Testis (tissue), 2 donors: ENCODE results near the gene GFPT1.

Source experiments
- CTCF ChIP-seq, 3 experiments: fragments of 450-650 bp in 2 of 3; fragments of 200-600 bp in 1 of 3; sonication (generic) in 1 of 3; IDR thresholded peaks; one replicate each; pipeline ENCODE4 v1.5.1; 2016 to 2019; ENCODE audit warnings: antibody characterized with exemption in 3 of 3, mild to moderate bottlenecking in 2 of 3, moderate library complexity in 1 of 3
- POLR2A ChIP-seq: fragments of 450-650 bp; IDR thresholded peaks from one replicate; pipeline ENCODE4 v1.6.1; 2017; ENCODE audit warnings: antibody characterized with exemption, mild to moderate bottlenecking, moderate library complexity

GRCh38 chr2:69353360-69353759, 33.7 kb downstream of the GFPT1 start:
- TF ChIP-seq CTCF (IDR thresholded peaks at IDR 0.05): no peak
- TF ChIP-seq POLR2A: no peak
